ENCODE measurements around the gene LIPC.
"Not testable (repeated sequence)": the region's sequence is repeated elsewhere in the genome, so short reads cannot be mapped to it uniquely, and the experiment has no call there.

Gene LIPC

DNA sequence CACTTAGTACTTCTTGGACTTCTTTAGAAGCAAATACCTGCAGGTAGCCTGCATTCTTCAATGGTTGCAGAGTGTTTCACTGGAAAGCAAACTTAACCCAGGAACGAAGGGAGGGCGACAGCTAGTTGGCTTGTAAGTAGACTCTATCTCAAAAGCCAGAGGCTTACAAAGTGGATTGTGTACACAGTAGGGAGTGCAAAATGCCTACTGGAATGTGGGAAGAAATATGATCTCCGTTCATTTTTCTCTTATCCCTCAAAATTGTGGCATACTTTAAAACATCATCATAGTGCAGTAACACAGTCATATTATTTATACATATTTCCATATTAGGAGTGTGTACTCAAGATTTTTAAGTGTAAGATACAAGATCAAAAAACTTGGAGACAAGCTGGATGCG, 155.7 kb downstream of the LIPC start:
- no peak for DNase-seq (ENCODE audit: low read depth)
- no peak overlapping the region for H3K4me3 ChIP-seq (ENCODE audit: low read depth, low read length)

DNA sequence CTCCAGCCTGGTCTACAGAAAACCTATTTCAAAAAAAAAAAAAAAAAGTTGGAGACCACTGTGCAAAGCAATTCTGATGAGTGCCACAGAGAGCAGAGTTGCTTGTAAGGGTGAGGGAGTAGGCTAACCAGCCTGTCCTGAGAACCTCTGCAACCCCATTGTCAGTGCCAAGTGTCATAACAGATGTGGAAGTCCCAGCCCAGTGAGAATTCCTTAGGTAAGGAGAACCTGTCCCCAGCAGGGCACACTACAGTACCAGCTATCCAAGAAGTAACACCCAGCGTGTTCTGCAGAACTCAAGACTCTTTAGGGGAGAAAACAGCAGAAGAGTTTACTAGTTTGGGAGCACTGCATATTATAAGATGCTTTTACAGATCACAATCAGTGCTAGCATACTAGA, 156.3 kb downstream of the LIPC start:
- DNase-seq (ENCODE audit: low read depth), result no peak
- H3K4me3 ChIP-seq (ENCODE audit: low read depth, low read length), result no peak overlapping the region

GRCh38 chr15:58589047-58589446, 157.3 kb downstream of the LIPC start:
- H3K4me3 ChIP-seq (ENCODE audit: low read depth, low read length), result no peak overlapping the region

GRCh38 chr15:58590236-58590635, 158.4 kb downstream of the LIPC start:
- DNase-seq (ENCODE audit: low read depth), result no peak
- H3K4me3 ChIP-seq (ENCODE audit: low read depth, low read length), result no peak overlapping the region

More at GRCh38 chr15:58589047-58589446, 157.3 kb downstream of the LIPC start:
- no peak for DNase-seq (ENCODE audit: low read depth)

DNA sequence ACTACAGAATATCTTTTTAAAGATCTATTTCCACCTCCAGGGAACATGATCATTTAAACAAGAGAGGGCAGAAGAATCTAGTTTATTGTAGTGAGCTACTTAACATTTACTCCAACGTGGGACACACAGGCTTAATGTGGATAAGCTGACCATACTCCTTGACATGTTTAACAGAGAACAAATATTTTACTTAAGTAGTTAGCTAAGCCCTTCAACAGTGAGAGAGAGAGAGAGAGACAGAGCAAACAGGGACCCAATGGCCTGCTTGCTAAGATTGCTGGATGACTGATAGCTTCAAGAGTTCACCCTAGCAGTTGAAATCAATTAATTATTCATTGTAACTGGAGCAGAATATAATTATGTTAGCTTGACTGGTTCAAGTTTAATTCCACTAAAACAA, 159.1 kb downstream of the LIPC start:
- DNase-seq (ENCODE audit: low read depth), result no peak

DNA sequence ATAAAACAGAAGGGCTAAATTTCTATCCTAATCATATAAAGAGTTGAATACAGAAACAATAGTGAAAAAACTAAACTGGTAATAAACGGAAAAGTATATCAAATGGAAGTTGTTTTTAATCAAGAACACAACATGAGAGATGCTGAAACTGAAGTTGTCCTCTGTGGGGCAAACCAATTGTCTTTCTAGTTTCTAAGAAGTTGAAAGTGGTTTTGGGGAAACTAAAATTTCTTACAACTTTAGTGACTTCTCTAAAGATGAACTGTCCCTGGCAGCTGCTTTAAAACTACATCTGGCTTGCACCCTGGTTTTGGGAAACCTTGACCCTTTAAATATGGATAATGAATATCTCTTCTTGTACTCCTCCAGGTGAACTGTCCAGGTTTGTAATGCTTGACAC, 162.1 kb downstream of the LIPC start:
- no peak for DNase-seq (ENCODE audit: low read depth)
- H3K4me3 ChIP-seq (ENCODE audit: low read depth, low read length), result no peak overlapping the region

More for the DNA sequence above, 159.1 kb downstream of the LIPC start:
- H3K4me3 ChIP-seq (ENCODE audit: low read depth, low read length), result no peak overlapping the region

- H3K4me3 ChIP-seq (ENCODE audit: low read depth, low read length), result no peak overlapping the region
- DNase-seq (ENCODE audit: low read depth), result no peak
These were observed 163.1 kb downstream of the LIPC start for GRCh38 chr15:58594898-58595297.

DNA sequence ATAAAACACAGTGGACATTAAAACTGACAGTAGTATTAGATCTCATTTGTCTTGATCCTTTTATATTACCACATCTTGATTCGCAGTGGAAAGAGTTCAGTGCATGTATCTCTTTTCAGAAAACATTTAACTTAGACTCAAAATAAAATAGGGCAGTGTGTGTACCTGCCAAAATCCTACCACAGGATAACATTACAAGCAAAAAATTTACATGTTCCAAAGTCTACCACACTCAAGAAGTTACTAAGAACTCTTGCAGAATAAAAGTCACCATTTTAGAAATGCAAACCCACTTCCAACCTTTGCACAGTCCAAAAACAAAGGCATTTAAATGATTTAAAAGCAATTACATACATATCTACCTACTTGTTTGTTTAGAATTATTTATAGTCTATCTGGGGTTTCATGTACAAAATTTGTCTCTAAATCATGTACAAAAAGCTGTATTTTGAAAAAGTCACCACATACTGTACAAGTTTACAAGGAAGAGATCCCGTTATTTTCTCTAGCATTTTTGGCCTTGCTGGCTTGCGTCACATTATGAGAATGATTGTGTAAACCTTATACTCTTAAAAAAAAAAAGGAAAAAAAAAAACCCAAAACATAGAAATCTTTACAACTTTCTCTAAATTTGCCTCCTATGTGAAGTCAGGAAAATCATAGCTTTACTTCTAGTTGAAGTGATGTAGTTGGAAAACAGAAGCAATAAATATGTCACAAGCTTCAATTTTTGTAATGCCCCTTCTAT, 163.9 kb downstream of the LIPC start:
- H3K4me3 ChIP-seq (ENCODE audit: low read depth, low read length), result no peak overlapping the region
- no peak for DNase-seq (ENCODE audit: low read depth)

DNA sequence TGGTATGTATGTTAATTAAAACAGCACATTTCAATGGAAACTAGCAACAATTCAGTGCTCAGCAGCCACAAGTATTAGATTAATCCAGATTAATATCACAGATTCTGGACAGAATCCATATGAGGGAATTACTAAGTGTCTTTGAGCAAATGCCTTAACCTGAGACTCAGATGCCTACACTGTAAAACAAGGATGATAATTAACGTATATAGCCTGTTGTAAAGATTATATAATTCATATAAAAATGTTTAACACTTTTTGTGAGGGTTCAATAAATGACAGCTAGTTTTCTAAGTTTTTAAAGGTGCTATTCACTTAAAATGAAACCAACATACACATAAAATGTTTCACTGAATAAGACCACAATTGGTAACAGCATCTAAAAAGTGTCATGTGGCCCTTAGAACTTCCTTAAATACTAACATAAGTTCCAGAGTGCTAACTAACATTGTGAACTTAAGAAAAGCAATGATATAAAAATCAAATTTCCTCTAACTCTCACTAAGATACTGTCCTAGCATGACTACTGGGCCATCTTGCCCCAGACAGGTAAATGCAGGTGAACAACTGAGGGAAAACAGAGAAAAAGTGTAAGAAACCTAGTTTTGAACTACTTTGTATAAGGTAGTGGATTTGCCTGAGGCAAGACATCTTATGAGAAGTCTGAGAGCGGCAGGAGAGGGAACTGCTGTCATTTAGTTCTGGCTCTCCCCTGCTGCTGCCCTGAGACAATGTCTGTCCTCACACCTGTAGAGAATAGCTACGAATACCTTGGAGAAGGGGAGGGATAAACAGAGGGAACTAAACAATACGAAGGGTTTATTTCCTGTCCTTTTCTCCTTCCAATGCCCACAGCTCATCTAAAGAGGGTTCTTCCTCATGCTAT, 166.4 kb downstream of the LIPC start:
- no peak overlapping the region for H3K4me3 ChIP-seq (ENCODE audit: low read depth, low read length)
- DNase-seq (ENCODE audit: low read depth), result no peak

DNA sequence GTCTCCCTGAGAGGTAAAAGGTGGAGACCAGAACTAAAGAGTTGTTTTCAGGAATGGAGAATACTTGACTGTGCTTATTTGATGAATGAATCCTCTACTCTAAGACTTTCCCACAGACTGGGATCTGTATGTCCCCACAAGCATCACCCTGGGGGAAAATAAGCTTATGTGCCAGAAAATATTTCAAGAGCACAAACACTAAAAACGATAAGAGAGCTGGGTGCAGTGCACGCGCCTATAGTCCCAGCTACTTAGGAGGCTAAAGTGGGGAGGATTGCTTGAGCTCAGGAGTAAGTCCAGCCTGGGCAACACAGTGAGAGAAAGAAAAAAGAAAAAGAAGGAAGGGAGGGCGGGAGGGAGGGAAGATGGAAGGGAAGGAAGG, 167.0 kb downstream of the LIPC start:
- H3K4me3 ChIP-seq (ENCODE audit: low read depth, low read length), result no peak overlapping the region

DNA sequence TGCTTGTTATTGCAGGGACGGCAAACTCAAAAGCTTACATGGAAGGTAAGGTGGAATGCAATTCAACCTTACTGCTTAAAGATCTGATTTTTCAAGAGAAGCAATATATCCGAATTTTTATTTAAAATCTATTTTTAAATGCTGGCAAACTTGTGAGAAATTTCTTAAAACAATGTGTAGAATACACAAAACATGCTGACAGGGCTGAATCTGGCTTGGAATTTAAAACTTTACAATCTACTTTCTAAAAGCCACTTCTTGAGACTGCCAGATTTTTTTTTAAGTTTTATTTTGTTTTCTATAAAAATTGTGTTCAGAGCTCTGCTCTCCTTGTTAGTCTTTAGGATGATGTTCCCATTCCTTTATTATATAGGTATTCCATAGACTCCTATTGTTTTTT, 171.0 kb downstream of the LIPC start:
- DNase-seq (ENCODE audit: low read depth), result no peak
- no peak overlapping the region for H3K4me3 ChIP-seq (ENCODE audit: low read depth, low read length)

More for the DNA sequence above, 167.0 kb downstream of the LIPC start:
- no peak for DNase-seq (ENCODE audit: low read depth)

GRCh38 chr15:58603927-58604326, 172.1 kb downstream of the LIPC start:
- not testable (repeated sequence) for H3K4me3 ChIP-seq (ENCODE audit: low read depth, low read length); DNase-seq (ENCODE audit: low read depth)

- H3K4me3 ChIP-seq (ENCODE audit: low read depth, low read length), result no peak overlapping the region
- DNase-seq (ENCODE audit: low read depth), result no peak
These were observed 172.7 kb downstream of the LIPC start for GRCh38 chr15:58604455-58604923.

GRCh38 chr15:58605931-58606530, 174.2 kb downstream of the LIPC start:
- DNase-seq (ENCODE audit: low read depth), result no peak
- H3K4me3 ChIP-seq (ENCODE audit: low read depth, low read length), result no peak overlapping the region

GRCh38 chr15:58606577-58607080, 174.8 kb downstream of the LIPC start:
- DNase-seq (ENCODE audit: low read depth), result no peak
- no peak overlapping the region for H3K4me3 ChIP-seq (ENCODE audit: low read depth, low read length)

DNA sequence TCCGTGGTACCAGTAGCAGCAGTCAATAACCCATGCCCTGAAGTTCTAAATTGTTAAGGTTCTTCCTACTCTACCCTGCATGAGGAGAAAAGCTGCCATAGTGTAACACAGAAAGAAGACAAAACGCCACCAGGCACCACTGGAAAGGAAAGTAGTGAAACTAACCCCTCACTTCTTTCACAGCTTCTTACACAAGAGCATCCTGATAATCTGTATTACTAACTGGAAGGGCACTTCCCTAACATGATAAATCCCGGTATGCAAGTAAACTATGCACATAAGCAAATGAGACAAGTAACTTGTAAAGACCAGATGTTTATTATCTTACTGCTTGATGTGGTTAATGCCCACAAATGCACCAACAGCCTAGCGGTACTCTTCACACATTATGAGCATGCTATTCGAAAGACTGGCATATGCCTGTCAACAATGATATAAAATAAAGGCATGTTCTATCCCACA, 176.4 kb downstream of the LIPC start:
- H3K4me3 ChIP-seq (ENCODE audit: low read depth, low read length), result no peak overlapping the region
- peak; percentile 9 for DNase-seq (ENCODE audit: low read depth)

- H3K4me3 ChIP-seq (ENCODE audit: low read depth, low read length), result no peak overlapping the region
These were observed 176.9 kb downstream of the LIPC start for GRCh38 chr15:58608711-58609110.

GRCh38 chr15:58611731-58612676, 180.2 kb downstream of the LIPC start:
- no peak overlapping the region for H3K4me3 ChIP-seq (ENCODE audit: low read depth, low read length)
- DNase-seq (ENCODE audit: low read depth), result no peak

More at GRCh38 chr15:58608711-58609110, 176.9 kb downstream of the LIPC start:
- DNase-seq (ENCODE audit: low read depth), result no peak

DNA sequence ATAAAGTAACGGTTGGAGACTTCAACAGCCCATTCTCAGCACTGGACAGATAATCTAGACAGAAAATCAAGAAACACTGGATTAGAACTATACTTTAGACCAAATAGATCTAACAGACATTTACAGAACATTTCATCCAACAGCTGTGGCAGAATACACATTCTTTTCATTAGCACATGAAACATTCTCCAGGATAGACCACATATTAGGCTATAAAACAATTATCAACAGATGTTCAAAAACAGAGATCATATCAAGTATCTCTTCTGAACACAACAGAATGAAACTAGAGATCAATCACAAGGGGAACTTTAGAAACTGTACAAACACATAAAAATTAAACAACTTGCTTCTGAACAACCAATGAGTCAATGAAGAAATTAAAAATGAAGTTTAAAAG, 184.4 kb downstream of the LIPC start:
- no peak for DNase-seq (ENCODE audit: low read depth)
- H3K4me3 ChIP-seq (ENCODE audit: low read depth, low read length), result no peak overlapping the region

Measured in skeletal muscle cell (primary cell).